Peyer's patch (tissue), 4 donors: ENCODE data around the gene ZMYND10.

ENCODE experiments used
- POLR2A ChIP-seq, 2 donors: fragments of 450-650 bp; IDR thresholded peaks; one replicate each; pipeline ENCODE4 v1.5.1; 2017; ENCODE audit warnings: antibody characterized with exemption in 2 of 2, mild to moderate bottlenecking in 2 of 2, moderate library complexity in 2 of 2
- TF ChIP-seq, protein P1 (sequence below), 6 experiments: fragments of 450-650 bp in 4 of 6; fragments of 200-600 bp in 2 of 6; sonication (generic) in 1 of 6; IDR thresholded peaks; one replicate each; pipeline ENCODE4 v1.5.1; 2017 to 2019; ENCODE audit warnings: antibody characterized with exemption in 6 of 6, mild to moderate bottlenecking in 3 of 6, moderate library complexity in 1 of 6

DNA sequence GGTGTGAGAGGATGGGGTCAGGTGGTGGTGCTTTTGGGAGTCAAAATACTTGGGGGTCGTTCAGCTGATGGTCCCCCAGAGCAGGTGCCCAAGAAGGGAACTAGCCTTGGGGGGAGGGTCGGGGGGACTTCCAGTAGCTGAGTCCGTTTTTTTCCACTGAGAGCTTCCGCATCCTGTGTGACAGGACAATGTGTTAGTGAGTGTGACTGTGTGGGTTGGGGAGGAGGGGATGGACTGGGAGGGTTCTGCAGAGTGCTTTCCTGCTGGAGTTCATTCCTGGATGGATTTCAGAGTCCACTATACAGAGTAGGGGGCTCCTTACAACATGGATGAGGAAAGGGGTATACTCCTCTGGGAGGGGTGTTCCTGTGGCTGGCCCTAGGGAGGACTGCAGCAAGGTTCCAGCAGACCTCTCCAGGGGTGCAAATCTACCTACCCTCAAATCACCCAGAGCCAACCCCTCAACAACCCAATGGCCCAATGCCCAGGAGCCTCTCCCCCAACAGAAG is 22.4 kb downstream of the ZMYND10 start:
- TF ChIP-seq, protein P1, sequence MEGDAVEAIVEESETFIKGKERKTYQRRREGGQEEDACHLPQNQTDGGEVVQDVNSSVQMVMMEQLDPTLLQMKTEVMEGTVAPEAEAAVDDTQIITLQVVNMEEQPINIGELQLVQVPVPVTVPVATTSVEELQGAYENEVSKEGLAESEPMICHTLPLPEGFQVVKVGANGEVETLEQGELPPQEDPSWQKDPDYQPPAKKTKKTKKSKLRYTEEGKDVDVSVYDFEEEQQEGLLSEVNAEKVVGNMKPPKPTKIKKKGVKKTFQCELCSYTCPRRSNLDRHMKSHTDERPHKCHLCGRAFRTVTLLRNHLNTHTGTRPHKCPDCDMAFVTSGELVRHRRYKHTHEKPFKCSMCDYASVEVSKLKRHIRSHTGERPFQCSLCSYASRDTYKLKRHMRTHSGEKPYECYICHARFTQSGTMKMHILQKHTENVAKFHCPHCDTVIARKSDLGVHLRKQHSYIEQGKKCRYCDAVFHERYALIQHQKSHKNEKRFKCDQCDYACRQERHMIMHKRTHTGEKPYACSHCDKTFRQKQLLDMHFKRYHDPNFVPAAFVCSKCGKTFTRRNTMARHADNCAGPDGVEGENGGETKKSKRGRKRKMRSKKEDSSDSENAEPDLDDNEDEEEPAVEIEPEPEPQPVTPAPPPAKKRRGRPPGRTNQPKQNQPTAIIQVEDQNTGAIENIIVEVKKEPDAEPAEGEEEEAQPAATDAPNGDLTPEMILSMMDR (IDR thresholded peaks at IDR 0.05), result no peak
- TF ChIP-seq POLR2A (IDR thresholded peaks at IDR 0.05), result no peak
